Measurements from ENCODE around the gene USP53.
"Not testable (repeated sequence)": the region's sequence is repeated elsewhere in the genome, so short reads cannot be mapped to it uniquely, and the experiment has no call there.

The USP53 gene

GRCh38 chr4:119271361-119272085 lies 59.0 kb downstream of the USP53 start:
- peaks cover 48% of the 10 kb centered on the region for H3K36me3 Mint-ChIP-seq (ENCODE audit: low read depth)

GRCh38 chr4:119279541-119279940 lies 67.0 kb downstream of the USP53 start:
- H3K27me3 Mint-ChIP-seq; H3K27ac Mint-ChIP-seq; H3K36me3 Mint-ChIP-seq (ENCODE audit: low read depth); H3K9me3 Mint-ChIP-seq; H3K4me3 Mint-ChIP-seq: not testable (repeated sequence)
- peaks cover 10% of the 10 kb centered on the region for H3K4me1 Mint-ChIP-seq (ENCODE audit: low read depth)

More at GRCh38 chr4:119271361-119272085, 59.0 kb downstream of the USP53 start:
- Mint-ChIP-seq H3K27me3 (no peaks in the 10 kb centered on the region), H3K4me3 (no peak overlapping the region), H3K4me1 (ENCODE audit: low read depth) (peaks cover 3% of the 10 kb centered on the region), H3K27ac (no peak overlapping the region), H3K9me3 (no peaks in the 10 kb centered on the region)

- H3K4me3 Mint-ChIP-seq; H3K27me3 Mint-ChIP-seq; H3K27ac Mint-ChIP-seq; H3K36me3 Mint-ChIP-seq (ENCODE audit: low read depth); H3K9me3 Mint-ChIP-seq: not testable (repeated sequence)
- peaks cover 14% of the 10 kb centered on the region for H3K4me1 Mint-ChIP-seq (ENCODE audit: low read depth)
Observed at GRCh38 chr4:119279945-119280344, 67.4 kb downstream of the USP53 start.

DNA sequence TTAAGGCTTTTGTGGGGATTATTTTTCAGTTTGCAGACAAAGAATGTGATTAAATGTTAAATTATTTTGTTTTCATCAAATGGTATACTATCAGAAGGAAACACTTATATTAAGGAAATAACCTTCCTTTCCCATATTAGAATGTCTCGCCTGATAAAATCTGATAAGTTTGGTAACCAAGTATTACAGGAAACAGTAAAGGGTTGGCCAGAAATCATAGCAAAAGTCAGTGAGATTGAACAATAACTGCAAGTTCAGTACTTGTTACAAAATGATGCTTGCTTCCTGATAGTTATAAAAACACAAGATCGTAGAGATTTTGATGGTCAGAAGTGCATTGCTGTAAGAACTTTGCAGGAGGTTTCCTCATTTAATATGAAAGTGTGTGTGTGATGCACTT lies 68.9 kb downstream of the USP53 start:
- H3K27ac Mint-ChIP-seq = no peak overlapping the region
- H3K4me3 Mint-ChIP-seq = no peak overlapping the region
- H3K9me3 Mint-ChIP-seq = no peaks in the 10 kb centered on the region
- peaks cover 10% of the 10 kb centered on the region for H3K36me3 Mint-ChIP-seq (ENCODE audit: low read depth)
- peaks cover 16% of the 10 kb centered on the region for H3K4me1 Mint-ChIP-seq (ENCODE audit: low read depth)
- no peaks in the 10 kb centered on the region for H3K27me3 Mint-ChIP-seq

- H3K36me3 Mint-ChIP-seq (ENCODE audit: low read depth) = peaks cover 5% of the 10 kb centered on the region
- H3K27ac Mint-ChIP-seq = peak overlapping the region; percentile 20
- H3K27me3 Mint-ChIP-seq = no peaks in the 10 kb centered on the region
- H3K9me3 Mint-ChIP-seq = no peaks in the 10 kb centered on the region
- peaks cover 16% of the 10 kb centered on the region for H3K4me1 Mint-ChIP-seq (ENCODE audit: low read depth)
- H3K4me3 Mint-ChIP-seq = peak overlapping the region; percentile 69
Observed at GRCh38 chr4:119284876-119285780, 72.6 kb downstream of the USP53 start.

DNA sequence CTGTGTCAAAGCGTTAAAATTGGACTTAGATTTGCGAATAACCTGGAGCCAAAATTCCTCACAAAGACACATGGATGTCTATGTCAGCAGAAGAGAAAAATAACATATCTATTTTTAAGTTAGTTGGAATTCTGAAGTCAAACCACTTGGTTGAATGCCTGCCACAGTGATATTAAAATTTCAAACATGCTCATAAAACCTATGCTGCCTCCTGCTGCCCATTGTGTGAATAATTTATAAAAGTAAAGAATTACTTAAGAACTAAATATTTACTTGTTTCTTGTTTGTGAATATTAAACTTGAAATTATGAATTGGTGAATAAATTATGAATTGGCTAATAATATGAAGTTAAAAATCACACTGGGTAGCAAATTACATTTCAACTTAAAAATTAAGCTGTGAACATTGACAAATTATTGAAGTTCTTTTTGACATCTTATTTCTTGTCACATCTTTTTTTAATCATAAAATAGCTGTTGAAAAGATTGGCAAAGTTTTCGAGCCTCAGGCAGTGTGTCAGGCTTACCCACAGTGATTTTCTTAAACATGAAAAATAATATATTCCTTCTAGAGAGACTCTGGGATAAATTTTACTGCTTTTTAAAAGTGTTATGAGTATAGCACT lies 74.0 kb downstream of the USP53 start:
- Mint-ChIP-seq H3K27ac (no peak overlapping the region), H3K27me3 (no peaks in the 10 kb centered on the region)

GRCh38 chr4:119289313-119289712 lies 76.8 kb downstream of the USP53 start:
- Mint-ChIP-seq H3K9me3 (no peaks in the 10 kb centered on the region), H3K36me3 (ENCODE audit: low read depth) (no peaks in the 10 kb centered on the region), H3K27ac (no peak overlapping the region), H3K4me1 (ENCODE audit: low read depth) (peaks cover 6% of the 10 kb centered on the region), H3K27me3 (no peaks in the 10 kb centered on the region), H3K4me3 (no peak overlapping the region)

More for the DNA sequence above, 74.0 kb downstream of the USP53 start:
- H3K4me3 Mint-ChIP-seq = no peak overlapping the region
- H3K4me1 Mint-ChIP-seq (ENCODE audit: low read depth) = peaks cover 11% of the 10 kb centered on the region
- no peaks in the 10 kb centered on the region for H3K9me3 Mint-ChIP-seq
- H3K36me3 Mint-ChIP-seq (ENCODE audit: low read depth) = no peaks in the 10 kb centered on the region

DNA sequence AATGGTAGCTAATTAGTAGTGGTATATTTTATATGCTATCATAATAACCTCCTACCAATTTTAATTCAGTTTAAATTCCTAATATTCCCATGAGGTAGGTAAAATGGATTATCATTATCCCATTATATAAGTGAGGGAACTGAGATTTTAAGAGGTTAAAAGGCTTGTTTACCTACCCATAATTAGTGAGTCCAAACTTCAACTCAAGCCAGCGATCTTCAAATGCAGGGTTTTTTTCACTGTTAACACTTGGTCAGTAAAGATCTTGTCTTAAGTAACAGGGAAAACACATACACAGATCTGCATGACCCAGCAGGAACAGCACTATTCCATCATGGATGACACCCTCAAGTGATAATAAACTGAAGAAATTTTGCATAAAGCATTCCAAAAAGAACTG lies 78.1 kb downstream of the USP53 start:
- Mint-ChIP-seq H3K27ac (no peak overlapping the region), H3K4me1 (ENCODE audit: low read depth) (no peaks in the 10 kb centered on the region), H3K4me3 (no peak overlapping the region), H3K9me3 (no peaks in the 10 kb centered on the region), H3K27me3 (no peaks in the 10 kb centered on the region), H3K36me3 (ENCODE audit: low read depth) (peaks cover under 1% of the 10 kb centered on the region)

DNA sequence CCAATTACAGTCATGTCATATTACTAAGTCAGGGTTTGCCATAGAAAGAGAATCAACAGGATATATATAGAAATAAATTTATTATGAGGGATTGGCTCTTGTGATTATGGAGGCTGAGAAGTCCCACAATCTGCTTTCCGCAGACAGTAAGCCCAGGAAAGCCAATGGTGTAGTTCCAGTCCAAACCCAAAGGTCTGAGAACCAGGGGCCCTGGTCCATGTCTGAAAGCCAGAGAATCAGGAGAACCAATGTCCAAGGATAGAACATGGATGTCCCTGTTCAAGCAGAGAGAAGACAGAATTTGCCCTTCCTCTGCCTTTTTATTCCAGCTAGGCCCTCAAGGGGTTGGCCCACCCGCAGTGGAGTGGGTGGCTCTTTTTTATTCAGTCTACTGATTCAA lies 83.8 kb downstream of the USP53 start:
- H3K4me1 Mint-ChIP-seq (ENCODE audit: low read depth) = peaks cover 36% of the 10 kb centered on the region
- H3K27me3 Mint-ChIP-seq = no peaks in the 10 kb centered on the region
- H3K27ac Mint-ChIP-seq = no peak overlapping the region
- no peak overlapping the region for H3K4me3 Mint-ChIP-seq
- H3K9me3 Mint-ChIP-seq = peaks cover 4% of the 10 kb centered on the region
- peaks cover 49% of the 10 kb centered on the region for H3K36me3 Mint-ChIP-seq (ENCODE audit: low read depth)

GRCh38 chr4:119297795-119298194 lies 85.3 kb downstream of the USP53 start:
- peaks cover 49% of the 10 kb centered on the region for H3K36me3 Mint-ChIP-seq (ENCODE audit: low read depth)

GRCh38 chr4:119299260-119299671 lies 86.8 kb downstream of the USP53 start:
- Mint-ChIP-seq H3K4me3 (peak overlapping the region; percentile 99), H3K36me3 (ENCODE audit: low read depth) (peaks cover 49% of the 10 kb centered on the region), H3K27me3 (no peaks in the 10 kb centered on the region), H3K9me3 (peaks cover 4% of the 10 kb centered on the region), H3K27ac (peak overlapping the region; percentile 98), H3K4me1 (ENCODE audit: low read depth) (peaks cover 45% of the 10 kb centered on the region)

More at GRCh38 chr4:119297795-119298194, 85.3 kb downstream of the USP53 start:
- Mint-ChIP-seq H3K27me3 (no peaks in the 10 kb centered on the region), H3K9me3 (peaks cover 4% of the 10 kb centered on the region), H3K4me3 (peak overlapping the region; percentile 99), H3K4me1 (ENCODE audit: low read depth) (peaks cover 45% of the 10 kb centered on the region), H3K27ac (peak overlapping the region; percentile 98)

- H3K27ac Mint-ChIP-seq = peak overlapping the region; percentile 98
- H3K36me3 Mint-ChIP-seq (ENCODE audit: low read depth) = peaks cover 49% of the 10 kb centered on the region
- peaks cover 45% of the 10 kb centered on the region for H3K4me1 Mint-ChIP-seq (ENCODE audit: low read depth)
- peak overlapping the region; percentile 99 for H3K4me3 Mint-ChIP-seq
- no peaks in the 10 kb centered on the region for H3K27me3 Mint-ChIP-seq
- peaks cover 4% of the 10 kb centered on the region for H3K9me3 Mint-ChIP-seq
Observed at GRCh38 chr4:119299741-119300100, 87.2 kb downstream of the USP53 start.

DNA sequence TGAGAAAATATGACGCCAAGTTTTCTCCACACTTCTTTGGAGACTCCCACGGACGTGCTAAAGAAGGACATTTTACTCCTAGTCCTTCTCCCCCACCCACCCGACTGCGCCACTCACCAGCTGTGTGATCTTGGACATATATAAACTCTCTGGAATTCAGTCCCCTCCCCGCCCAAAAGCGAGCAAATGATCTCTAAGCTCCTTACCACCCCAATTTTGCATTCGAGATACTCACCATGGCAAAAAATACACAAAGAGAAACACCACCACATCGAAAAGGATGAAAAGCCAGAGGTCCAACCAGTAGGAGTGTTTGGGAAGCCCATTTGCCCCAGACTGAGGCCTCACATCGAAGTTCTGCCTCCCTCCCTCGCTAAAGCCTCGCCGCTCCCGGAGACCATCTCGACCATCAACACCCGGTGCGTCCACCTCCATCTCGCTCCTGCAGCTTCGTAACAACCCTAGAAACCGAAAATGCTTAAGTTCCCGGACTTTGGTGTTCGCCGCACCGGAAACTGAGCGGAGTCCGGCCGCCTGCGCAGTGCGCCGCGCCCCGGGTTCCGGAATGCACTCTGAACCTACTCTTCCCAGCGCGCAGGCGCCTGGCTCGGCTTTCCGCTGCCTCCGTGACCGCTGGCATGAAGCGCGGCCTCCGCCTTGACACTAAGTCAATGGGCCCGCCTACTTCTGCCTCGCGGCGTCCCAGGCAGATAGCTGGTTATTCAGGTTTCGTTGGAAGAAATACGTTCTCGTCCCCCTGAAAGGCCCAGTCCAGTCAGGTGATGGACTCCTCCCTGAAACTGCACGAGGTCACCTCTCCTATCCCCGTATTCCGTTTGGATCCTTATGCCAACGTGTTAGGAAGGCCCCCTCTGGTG lies 87.8 kb downstream of the USP53 start:
- Mint-ChIP-seq H3K9me3 (peaks cover 4% of the 10 kb centered on the region), H3K4me3 (peak overlapping the region; percentile 99), H3K36me3 (ENCODE audit: low read depth) (peaks cover 49% of the 10 kb centered on the region), H3K27ac (peak overlapping the region; percentile 98), H3K27me3 (no peaks in the 10 kb centered on the region), H3K4me1 (ENCODE audit: low read depth) (peaks cover 45% of the 10 kb centered on the region)

- H3K4me1 Mint-ChIP-seq (ENCODE audit: low read depth) = peaks cover 36% of the 10 kb centered on the region
- peak overlapping the region; percentile 74 for H3K4me3 Mint-ChIP-seq
- peaks cover 4% of the 10 kb centered on the region for H3K27me3 Mint-ChIP-seq
- peaks cover 31% of the 10 kb centered on the region for H3K36me3 Mint-ChIP-seq (ENCODE audit: low read depth)
- H3K27ac Mint-ChIP-seq = no peak overlapping the region
- no peaks in the 10 kb centered on the region for H3K9me3 Mint-ChIP-seq
Observed at GRCh38 chr4:119302073-119302832, 89.7 kb downstream of the USP53 start.
